Panc1 (cell line): Measurements from ENCODE around the gene WBP1L. TPM values are rescaled to one million over a fixed set of nuclear protein-coding genes. Genes with fewer than 3 reads are reported as not detected.

Source experiments
- ATAC-seq: fragments of 200-7000 bp; cut with Tn5 transposase; 2 replicates; pipeline ENCODE4 v1.9.1; 2020; ENCODE audit warnings: mild to moderate bottlenecking, moderate library complexity
- BruUV-seq: library from RNA; stranded (reverse); fragments of 400-500 nt; replicated peaks from 2 replicates; lab custom pipeline; 2021; lab: Mats Ljungman, UMichigan
- CTCF ChIA-PET: fragments of 300-600 bp; sonication (Branson Sonifier 250); formaldehyde crosslinking; loops from one replicate; lab custom pipeline; 2022; ENCODE audit warnings: antibody characterized with exemption; lab: Charles Lee
- POLR2A ChIA-PET: fragments of 300-600 bp; sonication (Branson Sonifier 250); formaldehyde crosslinking; loops from one replicate; lab custom pipeline; 2022; ENCODE audit warnings: antibody characterized with exemption; lab: Charles Lee
- DNase-seq: peaks from one replicate; pipeline ENCODE4 v3.0.0-alpha.2; 2010; ENCODE audit warnings: low read depth, low spot score
- H3K27ac ChIP-seq: 2 replicates; pipeline ENCODE4 v1.5.1; 2011; ENCODE audit warnings: mild to moderate bottlenecking, low read length, inconsistent platforms
- H3K27me3 ChIP-seq: fragments of 200-500 bp; sonication (Bioruptor generic); 2 replicates; pipeline ENCODE4 v1.6.0; 2014; ENCODE audit warnings: low read length, inconsistent platforms; ENCODE audit not compliant: control insufficient read depth, insufficient read depth
- H3K36me3 ChIP-seq: fragments of 200-500 bp; sonication (Bioruptor generic); 2 replicates; pipeline ENCODE4 v1.5.1; 2014; ENCODE audit warnings: inconsistent platforms, mild to moderate bottlenecking, low read length, moderate library complexity; ENCODE audit not compliant: control insufficient read depth, insufficient read depth
- H3K4me1 ChIP-seq: 2 replicates; pipeline ENCODE4 v1.5.1; 2011; ENCODE audit warnings: inconsistent platforms, mild to moderate bottlenecking, low read length, moderate library complexity; ENCODE audit not compliant: control insufficient read depth, insufficient read depth
- H3K4me3 ChIP-seq, 2 experiments: 2 replicates each; pipeline ENCODE4 v1.5.1; 2011 to 2012; ENCODE audit warnings: low read depth in 2 of 2, low read length in 2 of 2, mild to moderate bottlenecking in 2 of 2, inconsistent platforms in 1 of 2, moderate library complexity in 1 of 2
- H3K9me3 ChIP-seq: fragments of 200-500 bp; sonication (Bioruptor generic); 2 replicates; pipeline ENCODE4 v1.5.1; 2014; ENCODE audit warnings: low read depth, mild to moderate bottlenecking, inconsistent platforms, low read length, moderate library complexity; ENCODE audit not compliant: control insufficient read depth, insufficient read depth
- POLR2AphosphoS5 ChIP-seq: IDR thresholded peaks from 2 replicates; pipeline ENCODE4 v1.6.1; 2012; ENCODE audit warnings: mild to moderate bottlenecking, low read depth, low read length, moderate library complexity
- REST ChIP-seq, 2 experiments: IDR thresholded peaks; 2 replicates each; pipeline ENCODE4 v1.6.1; 2011 to 2012; ENCODE audit warnings: low read depth in 2 of 2, control low read depth in 1 of 2, low read length in 1 of 2, mild to moderate bottlenecking in 1 of 2, moderate library complexity in 1 of 2; ENCODE audit not compliant: insufficient read depth in 1 of 2
- SIN3A ChIP-seq: IDR thresholded peaks from 2 replicates; pipeline ENCODE4 v1.6.1; 2012; ENCODE audit warnings: low read depth, mild to moderate bottlenecking, low read length, moderate library complexity, borderline replicate concordance; ENCODE audit not compliant: insufficient read depth
- TCF7L2 ChIP-seq: IDR thresholded peaks from 2 replicates; pipeline ENCODE4 v1.6.1; 2011; ENCODE audit warnings: mild to moderate bottlenecking, low read depth, low read length, inconsistent platforms
- in situ Hi-C: cut with HindIII; loops from 2 replicates; pipeline ENCODE4 v1.10.0; 2016; ENCODE audit warnings: low sequenced_read_pairs, low pct_unique_long_range_greater_than_20kb
- intact Hi-C: fragments of 100-400 bp; cut with micrococcal nuclease; formaldehyde crosslinking; loops from one replicate; pipeline ENCODE4 v1.10.0; 2022; ENCODE audit not compliant: unreplicated experiment
- total RNA-seq: library from RNA; stranded (reverse); gene quantifications from one replicate; pipeline ENCODE4 v1.2.1, GENCODE V29; 2021; ENCODE audit not compliant: unreplicated experiment
- TF ChIP-seq, protein P1 (sequence below): fragments of 450-650 bp; IDR thresholded peaks from 2 replicates; pipeline ENCODE4 v1.5.1; 2017; ENCODE audit warnings: mild to moderate bottlenecking

The WBP1L gene
- total RNA-seq, 1 experiment from 2014 or later = 91.3 TPM

DNA sequence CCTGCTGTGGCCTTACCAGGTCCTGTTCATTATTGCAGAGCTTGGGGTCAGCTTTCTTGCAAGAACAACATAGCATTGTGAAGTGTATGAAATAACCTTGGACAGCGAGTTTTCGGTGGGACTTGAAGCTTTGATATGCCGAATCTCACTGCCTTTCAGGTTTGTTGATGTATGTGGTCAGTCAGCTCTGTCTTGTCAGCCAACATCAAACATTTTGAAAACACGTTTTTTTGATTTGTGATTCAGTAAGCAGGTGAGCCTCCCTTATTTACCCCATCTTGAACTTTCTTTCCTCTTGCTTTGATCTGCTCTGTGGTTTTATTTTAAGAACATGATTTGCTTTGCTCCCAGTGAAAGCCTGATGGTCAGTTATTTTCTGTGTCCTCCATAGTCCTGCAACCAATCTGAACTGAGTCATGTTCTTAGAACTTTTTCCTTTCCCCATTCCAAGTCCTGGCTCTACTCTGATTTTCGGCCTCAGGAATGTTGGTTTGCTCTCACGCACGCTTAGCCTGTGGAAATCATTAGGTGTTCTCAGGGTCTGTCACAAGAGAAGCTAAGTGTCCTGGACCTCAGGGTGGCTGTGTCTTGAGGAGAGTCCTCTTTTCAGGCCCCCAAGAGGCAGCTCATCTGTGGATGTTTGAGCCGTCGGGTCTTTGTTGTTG, 8.7 kb downstream of the WBP1L start:
- Histone ChIP-seq H3K4me3 (no peak overlapping the region), H3K4me1 (peaks cover 26% of the 10 kb centered on the region), H3K27me3 (no peaks in the 10 kb centered on the region), H3K27ac (peak overlapping the region; percentile 75), H3K36me3 (no peaks in the 10 kb centered on the region), H3K9me3 (no peaks in the 10 kb centered on the region)
- ChIA-PET CTCF (interaction anchor here (0.8 kb wide), 1 partner anchor 20 kb away, joined by 4 read pairs; no protein-coding TSS in a partner anchor), POLR2A (interaction anchor here (0.5 to 1.0 kb wide), 2 partner anchors 11 to 148 kb away, joined by 3 to 5 read pairs; no protein-coding TSS in a partner anchor)
- ATAC-seq (no peak), DNase-seq (no peak)
- intact Hi-C loops (no loop called here), in situ Hi-C loops (no loop called here)
- TF ChIP-seq, protein P1, sequence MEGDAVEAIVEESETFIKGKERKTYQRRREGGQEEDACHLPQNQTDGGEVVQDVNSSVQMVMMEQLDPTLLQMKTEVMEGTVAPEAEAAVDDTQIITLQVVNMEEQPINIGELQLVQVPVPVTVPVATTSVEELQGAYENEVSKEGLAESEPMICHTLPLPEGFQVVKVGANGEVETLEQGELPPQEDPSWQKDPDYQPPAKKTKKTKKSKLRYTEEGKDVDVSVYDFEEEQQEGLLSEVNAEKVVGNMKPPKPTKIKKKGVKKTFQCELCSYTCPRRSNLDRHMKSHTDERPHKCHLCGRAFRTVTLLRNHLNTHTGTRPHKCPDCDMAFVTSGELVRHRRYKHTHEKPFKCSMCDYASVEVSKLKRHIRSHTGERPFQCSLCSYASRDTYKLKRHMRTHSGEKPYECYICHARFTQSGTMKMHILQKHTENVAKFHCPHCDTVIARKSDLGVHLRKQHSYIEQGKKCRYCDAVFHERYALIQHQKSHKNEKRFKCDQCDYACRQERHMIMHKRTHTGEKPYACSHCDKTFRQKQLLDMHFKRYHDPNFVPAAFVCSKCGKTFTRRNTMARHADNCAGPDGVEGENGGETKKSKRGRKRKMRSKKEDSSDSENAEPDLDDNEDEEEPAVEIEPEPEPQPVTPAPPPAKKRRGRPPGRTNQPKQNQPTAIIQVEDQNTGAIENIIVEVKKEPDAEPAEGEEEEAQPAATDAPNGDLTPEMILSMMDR = no peak
- TF ChIP-seq POLR2AphosphoS5 (no peak), REST (IDR thresholded peaks at IDR 0.05; ENCODE audit: insufficient read depth in 1 of 2, low read depth in 2 of 2, low read length in 1 of 2) (peak in 1 of 2 experiments; percentile 46; a peak in 1 of 4 replicates), TCF7L2 (peak; percentile 53), SIN3A (no peak)
- no TSS peak for BruUV-seq

DNA sequence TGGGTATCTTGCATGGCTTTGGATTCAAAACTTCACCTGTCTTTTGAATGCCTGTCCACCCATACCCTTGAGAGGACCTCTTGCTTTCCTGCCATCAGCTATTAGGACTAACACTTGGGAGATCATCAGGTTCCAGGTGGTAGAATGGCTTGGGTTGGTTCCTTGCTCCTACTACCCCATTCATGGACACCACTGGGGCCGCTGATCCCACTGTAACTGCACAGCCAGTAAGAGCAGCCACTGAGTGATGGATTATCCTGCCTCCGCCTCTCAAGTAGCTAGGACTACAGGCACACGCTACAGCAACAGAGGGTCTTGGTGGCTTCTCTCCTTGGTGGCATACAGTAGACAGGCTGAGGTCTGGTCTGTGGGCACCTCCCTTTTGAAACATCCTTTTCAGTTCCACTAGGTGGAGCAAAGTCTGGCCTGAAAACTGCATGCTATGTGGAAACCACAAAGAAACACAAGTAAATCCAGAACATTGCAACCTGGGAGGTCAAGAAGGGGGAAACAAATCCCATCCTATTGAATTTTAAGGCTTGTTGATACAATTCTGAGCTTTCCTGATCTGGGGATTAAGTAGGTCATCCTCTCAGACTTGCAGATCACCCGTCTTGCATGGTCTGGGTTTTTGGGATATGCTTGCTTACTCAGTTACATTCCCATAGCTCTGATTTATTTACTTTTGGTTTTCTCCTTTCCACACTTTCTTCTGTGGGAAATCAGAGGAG, 9.4 kb downstream of the WBP1L start:
- H3K27me3 ChIP-seq = no peaks in the 10 kb centered on the region
- DNase-seq = no peak
- ChIA-PET POLR2A (no interaction called here), CTCF (interaction anchor here (0.5 to 1.4 kb wide), 4 partner anchors 24 to 364 kb away, joined by 4 to 11 read pairs (median 4); no protein-coding TSS in a partner anchor)
- intact Hi-C loops (no loop called here), in situ Hi-C loops (no loop called here)
- peaks cover 26% of the 10 kb centered on the region for H3K4me1 ChIP-seq
- no TSS peak for BruUV-seq
- TF ChIP-seq POLR2AphosphoS5 = no peak
- TF ChIP-seq REST (IDR thresholded peaks at IDR 0.05; ENCODE audit: insufficient read depth in 1 of 2, low read depth in 2 of 2, low read length in 1 of 2) = no peak
- TF ChIP-seq TCF7L2 = no peak
- TF ChIP-seq, protein P1 = peak; percentile 89
- TF ChIP-seq SIN3A = no peak
- H3K4me3 ChIP-seq = no peak overlapping the region
- no peaks in the 10 kb centered on the region for H3K9me3 ChIP-seq
- peak overlapping the region; percentile 75 for H3K27ac ChIP-seq
- peak; percentile 92 for ATAC-seq
- H3K36me3 ChIP-seq = no peaks in the 10 kb centered on the region
